CD8-positive, alpha-beta memory T cell (primary cell): ENCODE data around the gene HPD. TPM values are rescaled to one million over a fixed set of nuclear protein-coding genes. Genes with fewer than 3 reads are reported as not detected.

Experiments used
- CTCF ChIA-PET: fragments of 350-600 bp; sonication (Branson Sonifier 250); formaldehyde crosslinking; loops from one replicate; lab custom pipeline; 2021; ENCODE audit warnings: antibody characterized with exemption; lab: Charles Lee
- POLR2A ChIA-PET: fragments of 350-600 bp; sonication (Branson Sonifier 250); formaldehyde crosslinking; loops from one replicate; lab custom pipeline; 2021; ENCODE audit warnings: antibody characterized with exemption; lab: Charles Lee
- DNase-seq, 5 donors: peaks; one replicate each; pipeline versions ENCODE4 v3.0.0 to v3.0.0-alpha.2; 2020 to 2022; ENCODE audit warnings: mixed read lengths in 1 of 5
- H3K27ac ChIP-seq: one replicate; pipeline ENCODE4 v1.7.0; 2013; ENCODE audit warnings: low read depth, mild to moderate bottlenecking, low read length, moderate library complexity
- H3K27me3 ChIP-seq: 2 replicates; pipeline ENCODE4 v1.7.0; 2013; ENCODE audit warnings: low read length, mild to moderate bottlenecking; ENCODE audit not compliant: insufficient read depth, poor library complexity, severe bottlenecking
- H3K36me3 ChIP-seq: 2 replicates; pipeline ENCODE4 v1.7.0; 2013; ENCODE audit warnings: mild to moderate bottlenecking, low read length, moderate library complexity; ENCODE audit not compliant: insufficient read depth
- H3K4me1 ChIP-seq: 2 replicates; pipeline ENCODE4 v1.7.0; 2013; ENCODE audit warnings: mild to moderate bottlenecking, low read length, moderate library complexity; ENCODE audit not compliant: insufficient read depth
- H3K4me3 ChIP-seq: 2 replicates; pipeline ENCODE4 v1.7.0; 2013; ENCODE audit warnings: mild to moderate bottlenecking, low read length
- H3K9me3 ChIP-seq: 2 replicates; pipeline ENCODE4 v1.7.0; 2013; ENCODE audit warnings: mild to moderate bottlenecking, low read length
- H3K27ac Mint-ChIP-seq, 8 donors: one replicate each; pipeline ENCODE4 v1.8.0; 2020 to 2021; ENCODE audit warnings: mixed read lengths in 8 of 8, mild to moderate bottlenecking in 6 of 8, inconsistent platforms in 3 of 8, moderate library complexity in 3 of 8
- H3K27me3 Mint-ChIP-seq, 2 donors: one replicate each; pipeline ENCODE4 v1.8.0; 2020 to 2021; ENCODE audit warnings: mixed read lengths in 2 of 2, mild to moderate bottlenecking in 1 of 2, moderate library complexity in 1 of 2
- H3K36me3 Mint-ChIP-seq, 3 donors: one replicate each; pipeline ENCODE4 v1.8.0; 2020 to 2021; ENCODE audit warnings: mixed read lengths in 3 of 3, inconsistent platforms in 1 of 3, mild to moderate bottlenecking in 1 of 3
- H3K4me1 Mint-ChIP-seq, 3 donors: one replicate each; pipeline ENCODE4 v1.8.0; 2020 to 2021; ENCODE audit warnings: mixed read lengths in 3 of 3, inconsistent platforms in 1 of 3, mild to moderate bottlenecking in 1 of 3
- H3K4me3 Mint-ChIP-seq, 7 donors: one replicate each; pipeline ENCODE4 v1.8.0; 2020 to 2021; ENCODE audit warnings: mixed read lengths in 7 of 7, mild to moderate bottlenecking in 6 of 7, moderate library complexity in 4 of 7, inconsistent platforms in 2 of 7
- H3K9me3 Mint-ChIP-seq, 5 donors: one replicate each; pipeline ENCODE4 v1.8.0; 2020 to 2022; ENCODE audit warnings: mixed read lengths in 5 of 5, mild to moderate bottlenecking in 3 of 5, moderate library complexity in 2 of 5, inconsistent platforms in 1 of 5
- polyA plus RNA-seq: library from polyadenylated mRNA; unstranded; fragments of 300-500 nt; fragmentation: Illumina TruSeq; gene quantifications from one replicate; pipeline ENCODE4 v1.2.3, GENCODE V29; 2021
- total RNA-seq, 2 experiments: library from RNA; stranded (reverse); gene quantifications; one replicate each; pipeline ENCODE4 v1.2.3, GENCODE V29; 2021

The HPD gene
- total and polyA plus RNA-seq, 3 experiments from 2014 or later, result not detected

- no peaks in the 10 kb centered on the region for H3K9me3 ChIP-seq
- Mint-ChIP-seq H3K9me3 (no peaks in the 10 kb centered on the region), H3K36me3 (peaks cover 0 to 68% (median 8%) of the 10 kb centered on the region in 3 donors), H3K27ac (peak overlapping the region; percentile 72 to 99 (median 93)), H3K4me1 (peaks cover 25 to 35% (median 30%) of the 10 kb centered on the region in 3 donors), H3K4me3 (peak overlapping the region; percentile 84 to 94 (median 87)), H3K27me3 (peaks cover 0 to 1% of the 10 kb centered on the region in 2 donors)
- ChIA-PET POLR2A (interaction anchor here (0.5 to 12.2 kb wide), 12 partner anchors 7 to 727 kb away, joined by 3 to 277 read pairs (median 4); partner anchors contain the start of genes KNTC1, PSMD9, RHOF and RSRC2), CTCF (interaction anchor here (38.2 to 44.0 kb wide), 2 partner anchors 0 to 18 kb away, joined by 1908 read pairs; partner anchors contain the start of genes RHOF and SETD1B)
- peaks cover 15% of the 10 kb centered on the region for H3K36me3 ChIP-seq
- H3K4me1 ChIP-seq, result peaks cover 27% of the 10 kb centered on the region
- peak overlapping the region; percentile 94 for H3K27ac ChIP-seq
- no peaks in the 10 kb centered on the region for H3K27me3 ChIP-seq
- peak; percentile 61 to 83 (median 68) for DNase-seq
- H3K4me3 ChIP-seq, result peak overlapping the region; percentile 65
These were observed 58.6 kb downstream of the HPD start for GRCh38 chr12:121799842-121800693.

- Histone ChIP-seq H3K4me1 (peaks cover 34% of the 10 kb centered on the region), H3K36me3 (peaks cover 15% of the 10 kb centered on the region), H3K27ac (peak overlapping the region; percentile 94), H3K9me3 (no peaks in the 10 kb centered on the region), H3K27me3 (no peaks in the 10 kb centered on the region), H3K4me3 (peak overlapping the region; percentile 65)
- Mint-ChIP-seq H3K27me3 (no peaks in the 10 kb centered on the region), H3K9me3 (no peaks in the 10 kb centered on the region), H3K36me3 (peaks cover 0 to 67% (median 8%) of the 10 kb centered on the region in 3 donors), H3K27ac (peak overlapping the region; percentile 72 to 99 (median 94)), H3K4me1 (peaks cover 32 to 43% (median 37%) of the 10 kb centered on the region in 3 donors), H3K4me3 (peak overlapping the region; percentile 84 to 94 (median 87))
- peak in 4 of 5 donors; percentile 57 to 78 (median 70) for DNase-seq
- CTCF ChIA-PET, result interaction anchor here (38.2 to 44.0 kb wide), 2 partner anchors 1 to 17 kb away, joined by 1908 read pairs; partner anchors contain the start of genes RHOF and SETD1B
- POLR2A ChIA-PET, result interaction anchor here (0.5 to 12.2 kb wide), 9 partner anchors 6 to 125 kb away, joined by 3 to 277 read pairs (median 5); partner anchors contain the start of genes PSMD9 and RHOF
These were observed 59.4 kb downstream of the HPD start for GRCh38 chr12:121799156-121799841.

GRCh38 chr12:121798787-121799155, 59.9 kb downstream of the HPD start:
- Histone ChIP-seq H3K27me3 (no peaks in the 10 kb centered on the region), H3K27ac (peak overlapping the region; percentile 68), H3K4me3 (peak overlapping the region; percentile 56), H3K4me1 (peaks cover 40% of the 10 kb centered on the region), H3K36me3 (peaks cover 15% of the 10 kb centered on the region), H3K9me3 (no peaks in the 10 kb centered on the region)
- Mint-ChIP-seq H3K27ac (peak overlapping the region; percentile 72 to 99 (median 94)), H3K27me3 (no peaks in the 10 kb centered on the region), H3K9me3 (no peaks in the 10 kb centered on the region), H3K4me1 (peaks cover 33 to 45% (median 40%) of the 10 kb centered on the region in 3 donors), H3K4me3 (peak overlapping the region; percentile 84 to 94 (median 87)), H3K36me3 (peaks cover 0 to 69% (median 8%) of the 10 kb centered on the region in 3 donors)
- POLR2A ChIA-PET, result interaction anchor here (0.6 to 12.2 kb wide), 7 partner anchors 8 to 719 kb away, joined by 3 to 277 read pairs (median 5); partner anchors contain the start of gene PSMD9
- DNase-seq, result peak in 1 of 5 donors; percentile 34
- CTCF ChIA-PET, result interaction anchor here (38.2 to 44.0 kb wide), 2 partner anchors 2 to 16 kb away, joined by 1908 read pairs; partner anchors contain the start of genes RHOF and SETD1B

DNA sequence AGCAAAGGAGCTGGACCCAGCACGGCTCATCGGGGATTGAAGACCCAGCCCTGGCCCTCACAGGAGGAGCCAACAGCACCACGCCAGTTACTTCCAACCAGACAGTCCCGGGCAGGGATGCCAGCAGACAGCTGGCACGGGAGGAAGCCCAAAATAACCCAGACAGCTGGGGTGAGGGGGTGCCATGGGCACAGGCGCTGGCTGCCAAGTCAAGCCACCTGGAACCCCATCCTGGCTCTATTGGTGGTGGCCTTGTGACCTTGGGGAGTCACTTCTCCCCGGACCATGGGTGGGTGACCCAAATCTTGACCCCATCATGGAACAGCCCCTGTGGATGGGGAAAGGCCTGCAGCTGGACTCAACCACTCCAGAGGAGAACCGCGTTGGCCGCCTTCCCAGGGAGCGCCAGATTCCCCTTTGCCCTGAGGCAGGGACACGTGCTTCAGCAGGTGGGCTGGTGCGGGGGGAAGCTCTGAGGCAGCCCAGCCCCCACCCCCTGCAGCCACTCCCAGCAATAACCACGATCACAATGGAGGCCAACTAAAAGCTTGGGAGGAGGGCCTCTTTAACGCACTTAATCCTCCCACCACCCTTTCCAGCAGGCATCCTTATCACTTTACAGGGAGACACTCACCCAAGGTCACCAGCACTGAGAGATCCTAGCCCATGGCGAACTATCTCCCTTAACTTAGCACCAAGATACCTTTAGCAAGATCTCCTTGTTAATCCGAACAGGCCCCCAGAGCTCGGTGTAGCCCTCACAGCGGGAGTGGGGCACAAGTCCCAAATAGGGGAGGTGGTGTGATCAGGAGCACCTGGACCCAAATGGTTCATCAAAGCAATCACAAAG, 60.5 kb downstream of the HPD start:
- Mint-ChIP-seq H3K36me3 (peaks cover 0 to 68% (median 8%) of the 10 kb centered on the region in 3 donors), H3K4me3 (peak overlapping the region; percentile 84 to 90 (median 87)), H3K27me3 (no peaks in the 10 kb centered on the region), H3K4me1 (peaks cover 33 to 45% (median 39%) of the 10 kb centered on the region in 3 donors), H3K27ac (peak overlapping the region in 7 of 8 donors; percentile 72 to 99 (median 93)), H3K9me3 (no peaks in the 10 kb centered on the region)
- peaks cover 40% of the 10 kb centered on the region for H3K4me1 ChIP-seq
- H3K27me3 ChIP-seq, result no peaks in the 10 kb centered on the region
- ChIA-PET POLR2A (interaction anchor here (0.6 to 12.2 kb wide), 8 partner anchors 9 to 719 kb away, joined by 3 to 277 read pairs (median 4); partner anchors contain the start of gene PSMD9), CTCF (interaction anchor here (5.9 to 44.0 kb wide), 3 partner anchors 2 to 101 kb away, joined by 104 to 1908 read pairs (median 1908); partner anchors contain the start of genes RHOF and SETD1B)
- H3K27ac ChIP-seq, result peak overlapping the region; percentile 68
- H3K4me3 ChIP-seq, result peak overlapping the region; percentile 56
- H3K36me3 ChIP-seq, result peaks cover 15% of the 10 kb centered on the region
- no peak for DNase-seq
- H3K9me3 ChIP-seq, result no peaks in the 10 kb centered on the region

DNA sequence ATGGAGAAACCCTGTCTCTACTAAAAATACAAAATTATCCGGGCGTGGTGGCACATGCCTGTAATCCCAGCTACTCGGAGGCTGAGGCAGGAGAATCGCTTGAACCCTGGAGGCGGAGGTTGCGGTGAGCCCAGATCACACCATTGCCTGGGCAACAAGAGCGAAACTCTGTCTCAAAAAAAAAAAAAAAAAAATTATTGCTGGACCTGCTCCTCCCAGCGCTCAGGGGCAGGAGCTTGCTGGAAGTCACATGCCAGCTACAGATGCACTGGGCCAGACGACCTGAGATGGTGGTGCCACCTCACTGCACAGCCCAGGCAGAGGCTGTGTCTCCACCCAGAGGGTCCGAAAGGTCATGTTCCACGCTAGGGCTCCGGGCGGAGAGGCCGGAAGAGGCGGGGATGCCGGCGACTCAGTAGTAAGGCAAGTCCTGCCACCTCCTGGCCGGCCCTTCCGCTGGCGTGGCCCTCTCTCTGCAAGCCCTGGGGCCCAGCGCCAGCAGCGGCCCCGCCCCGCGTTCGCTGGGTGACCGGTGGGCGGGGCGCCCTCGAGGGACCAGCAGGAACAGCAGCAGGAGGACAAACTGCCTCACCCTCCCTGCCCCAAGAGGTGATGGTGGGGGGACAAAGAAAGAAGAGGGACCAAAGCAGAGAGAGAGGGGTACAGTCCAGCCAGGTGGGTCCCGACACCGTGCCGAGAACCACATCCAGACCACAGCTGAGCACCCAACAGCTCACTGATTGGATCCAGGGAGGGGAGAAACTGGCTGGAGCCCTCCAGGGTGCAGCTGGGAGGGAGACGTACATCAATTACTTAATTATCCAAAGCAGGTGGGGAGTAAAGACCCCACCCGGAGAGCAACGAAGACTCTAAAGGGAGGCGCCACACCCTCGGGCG, 61.6 kb downstream of the HPD start:
- Histone ChIP-seq H3K36me3 (peaks cover 16% of the 10 kb centered on the region), H3K4me1 (peaks cover 41% of the 10 kb centered on the region), H3K27ac (peak overlapping the region; percentile 61), H3K27me3 (no peaks in the 10 kb centered on the region), H3K4me3 (peak overlapping the region; percentile 56), H3K9me3 (no peaks in the 10 kb centered on the region)
- DNase-seq, result no peak
- H3K27me3 Mint-ChIP-seq, result no peaks in the 10 kb centered on the region
- POLR2A ChIA-PET, result interaction anchor here (0.5 to 12.2 kb wide), 8 partner anchors 7 to 371 kb away, joined by 3 to 277 read pairs (median 9); partner anchors contain the start of gene SETD1B
- H3K4me1 Mint-ChIP-seq, result peaks cover 32 to 50% (median 32%) of the 10 kb centered on the region in 3 donors
- H3K36me3 Mint-ChIP-seq, result peaks cover 0 to 66% (median 8%) of the 10 kb centered on the region in 3 donors
- CTCF ChIA-PET, result interaction anchor here (4.1 to 44.0 kb wide), 5 partner anchors 3 to 100 kb away, joined by 45 to 1908 read pairs (median 104); partner anchors contain the start of genes PSMD9, RHOF and SETD1B
- H3K4me3 Mint-ChIP-seq, result peak overlapping the region in 6 of 7 donors; percentile 41 to 54 (median 49)
- H3K27ac Mint-ChIP-seq, result peak overlapping the region in 7 of 8 donors; percentile 60 to 99 (median 74)
- H3K9me3 Mint-ChIP-seq, result no peaks in the 10 kb centered on the region
